K562 (cell line): Measurements from ENCODE around the gene B3GALT4. TPM values are rescaled to one million over a fixed set of nuclear protein-coding genes. Genes with fewer than 3 reads are reported as not detected.

ENCODE experiments used
- ARID1B ChIP-seq: fragments of 450-650 bp; IDR thresholded peaks from 2 replicates; pipeline ENCODE4 v1.6.1; 2016; ENCODE audit warnings: antibody characterized with exemption, mild to moderate bottlenecking, inconsistent platforms
- FOXJ3 ChIP-seq: sonication (generic); formaldehyde crosslinking; IDR thresholded peaks from 2 replicates; pipeline ENCODE4 v1.4.0; 2020; ENCODE audit warnings: mild to moderate bottlenecking, missing genetic modification reagents
- JUN ChIP-seq, 2 experiments: sonication (generic) in 1 of 2; formaldehyde crosslinking in 1 of 2; IDR thresholded peaks; 2 replicates each; pipeline versions ENCODE4 v1.6.1 to v1.8.0; 2012 to 2022; ENCODE audit warnings: borderline replicate concordance in 2 of 2, mild to moderate bottlenecking in 2 of 2, improper control_type of control experiment in 1 of 2, low read depth in 1 of 2, low read length in 1 of 2, missing genetic modification reagents in 1 of 2
- POLR2B ChIP-seq: fragments of 450-650 bp; IDR thresholded peaks from 2 replicates; pipeline ENCODE4 v1.6.1; 2018; ENCODE audit warnings: low read depth; ENCODE audit not compliant: partially characterized antibody
- RFX1 ChIP-seq: fragments of 450-650 bp; IDR thresholded peaks from 2 replicates; pipeline ENCODE4 v1.6.1; 2016; ENCODE audit warnings: mild to moderate bottlenecking, moderate library complexity
- SLC30A9 ChIP-seq: fragments of 250-450 bp; sonication (Bioruptor Pico); IDR thresholded peaks from 2 replicates; pipeline ENCODE4 v1.8.0; 2022; ENCODE audit warnings: mild to moderate bottlenecking, moderate library complexity
- U2AF1 ChIP-seq: fragments of 200-400 bp; formaldehyde crosslinking; optimal IDR thresholded peaks from 2 replicates; pipeline ENCODE3; 2017; ENCODE audit warnings: mild to moderate bottlenecking, low read depth, low read length, moderate library complexity
- YY1 ChIP-seq, 3 experiments: IDR thresholded peaks; 2 replicates each; pipeline ENCODE4 v1.6.1; 2011; ENCODE audit warnings: low read length in 2 of 3, mild to moderate bottlenecking in 2 of 3, moderate library complexity in 2 of 3, borderline replicate concordance in 1 of 3, control low read depth in 1 of 3, low read depth in 1 of 3; ENCODE audit not compliant: insufficient read depth in 3 of 3, insufficient replicate concordance in 2 of 3, control insufficient read depth in 1 of 3, insufficient read length in 1 of 3; ENCODE audit errors: extremely low read depth in 1 of 3
- ZKSCAN8 ChIP-seq: fragments of 200-800 bp; sonication (Bioruptor generic); IDR thresholded peaks from 2 replicates; pipeline ENCODE4 v1.6.1; 2016; ENCODE audit warnings: missing genetic modification characterization, missing compliant biosample characterization
- ZNF217 ChIP-seq: sonication (generic); formaldehyde crosslinking; IDR thresholded peaks from 2 replicates; pipeline ENCODE4 v1.8.0; 2022; ENCODE audit warnings: mild to moderate bottlenecking, missing genetic modification reagents
- ZNF507 ChIP-seq: conservative IDR thresholded peaks from 2 replicates; pipeline ENCODE4 v1.6.1; 2017; ENCODE audit warnings: missing genetic modification characterization, missing compliant biosample characterization
- polyA plus RNA-seq, 8 experiments: library from polyadenylated mRNA; depleted of rRNA in 4 of 8; stranded (reverse) in 5 of 8; unstranded in 3 of 8; fragments of >200 nt; fragmentation: Nextera tagmentation in 2 of 8; fragmentation: Illumina TruSeq in 1 of 8; extraction: Ambion mirVana in 2 of 8; extraction: Trizol in 1 of 8; gene quantifications; 2 replicates each; pipeline versions ENCODE4 v1.2.1 to v1.2.3, GENCODE V29; 2011 to 2014; ENCODE audit warnings: inconsistent platforms in 1 of 8, missing spikeins in 1 of 8
- total RNA-seq, 7 experiments: library from RNA; depleted of rRNA in 6 of 7; stranded (reverse); fragments of >200 nt in 6 of 7; fragmentation: Illumina TruSeq in 2 of 7; extraction: Trizol in 2 of 7; gene quantifications; 2 replicates each; pipeline versions ENCODE4 v1.2.1 to v1.2.3, GENCODE V29; 2011 to 2021; ENCODE audit warnings: low replicate concordance in 1 of 7
- TF ChIP-seq, protein P1 (sequence below): sonication (generic); formaldehyde crosslinking; IDR thresholded peaks from 2 replicates; pipeline ENCODE4 v1.5.0; 2020; ENCODE audit warnings: missing genetic modification reagents
- TF ChIP-seq, protein P2 (sequence below), 2 experiments: fragments of 450-650 bp; IDR thresholded peaks; 2 replicates each; pipeline ENCODE4 v1.6.1; 2018; ENCODE audit warnings: mild to moderate bottlenecking in 2 of 2, low read depth in 1 of 2; ENCODE audit not compliant: partially characterized antibody in 2 of 2
- TF ChIP-seq, protein P3 (sequence below): sonication (generic); formaldehyde crosslinking; IDR thresholded peaks from 2 replicates; pipeline ENCODE4 v1.9.0; 2022; ENCODE audit warnings: mild to moderate bottlenecking, missing genetic modification reagents
- TF ChIP-seq, protein P4 (sequence below): fragments of 450-650 bp; formaldehyde crosslinking; IDR thresholded peaks from 2 replicates; pipeline ENCODE4 v1.4.0; 2020; ENCODE audit warnings: mild to moderate bottlenecking, moderate library complexity

B3GALT4 gene
- total and polyA plus RNA-seq, 9 of the 15 experiments (the other 6 are each of a cell fraction or from before 2014, with no cell fraction given): 0.11 to 1.3 (median 0.53) TPM; not detected in 1

DNA sequence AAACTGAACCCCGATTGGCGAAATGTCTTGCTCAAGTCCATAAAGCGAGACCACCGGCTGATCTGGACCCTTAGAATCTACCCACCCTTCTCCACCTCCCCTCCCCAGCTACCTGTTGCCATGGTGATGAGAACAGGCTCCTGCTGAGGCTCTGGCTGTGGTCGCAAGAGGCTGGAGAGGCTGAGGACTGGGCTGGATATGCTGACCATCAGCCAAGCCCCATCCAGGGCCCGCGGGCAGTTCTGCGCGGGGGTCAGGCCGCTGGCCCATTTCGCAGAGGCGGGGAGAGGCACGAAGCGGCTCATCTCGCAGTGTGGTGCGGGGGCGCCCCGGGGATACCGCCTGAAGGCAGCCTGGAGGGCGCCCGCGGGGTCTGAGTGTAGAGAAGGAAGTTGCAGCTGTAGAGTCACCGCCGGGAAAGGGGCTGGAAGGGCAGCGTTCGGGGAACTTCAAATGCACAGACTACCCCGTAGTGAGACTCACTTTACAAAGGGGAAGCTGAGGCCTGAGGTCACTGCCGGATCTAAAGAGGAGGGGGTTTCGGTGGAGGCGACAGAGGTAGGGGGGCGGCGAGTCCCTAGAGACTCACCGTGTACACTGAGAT, 36.3 kb downstream of the B3GALT4 start (continued):
- no peak for TF ChIP-seq SLC30A9 (CRISPR knock-in tag)
- TF ChIP-seq, protein P1, sequence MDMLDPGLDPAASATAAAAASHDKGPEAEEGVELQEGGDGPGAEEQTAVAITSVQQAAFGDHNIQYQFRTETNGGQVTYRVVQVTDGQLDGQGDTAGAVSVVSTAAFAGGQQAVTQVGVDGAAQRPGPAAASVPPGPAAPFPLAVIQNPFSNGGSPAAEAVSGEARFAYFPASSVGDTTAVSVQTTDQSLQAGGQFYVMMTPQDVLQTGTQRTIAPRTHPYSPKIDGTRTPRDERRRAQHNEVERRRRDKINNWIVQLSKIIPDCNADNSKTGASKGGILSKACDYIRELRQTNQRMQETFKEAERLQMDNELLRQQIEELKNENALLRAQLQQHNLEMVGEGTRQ (CRISPR knock-in tag): no peak
- TF ChIP-seq, protein P2, sequence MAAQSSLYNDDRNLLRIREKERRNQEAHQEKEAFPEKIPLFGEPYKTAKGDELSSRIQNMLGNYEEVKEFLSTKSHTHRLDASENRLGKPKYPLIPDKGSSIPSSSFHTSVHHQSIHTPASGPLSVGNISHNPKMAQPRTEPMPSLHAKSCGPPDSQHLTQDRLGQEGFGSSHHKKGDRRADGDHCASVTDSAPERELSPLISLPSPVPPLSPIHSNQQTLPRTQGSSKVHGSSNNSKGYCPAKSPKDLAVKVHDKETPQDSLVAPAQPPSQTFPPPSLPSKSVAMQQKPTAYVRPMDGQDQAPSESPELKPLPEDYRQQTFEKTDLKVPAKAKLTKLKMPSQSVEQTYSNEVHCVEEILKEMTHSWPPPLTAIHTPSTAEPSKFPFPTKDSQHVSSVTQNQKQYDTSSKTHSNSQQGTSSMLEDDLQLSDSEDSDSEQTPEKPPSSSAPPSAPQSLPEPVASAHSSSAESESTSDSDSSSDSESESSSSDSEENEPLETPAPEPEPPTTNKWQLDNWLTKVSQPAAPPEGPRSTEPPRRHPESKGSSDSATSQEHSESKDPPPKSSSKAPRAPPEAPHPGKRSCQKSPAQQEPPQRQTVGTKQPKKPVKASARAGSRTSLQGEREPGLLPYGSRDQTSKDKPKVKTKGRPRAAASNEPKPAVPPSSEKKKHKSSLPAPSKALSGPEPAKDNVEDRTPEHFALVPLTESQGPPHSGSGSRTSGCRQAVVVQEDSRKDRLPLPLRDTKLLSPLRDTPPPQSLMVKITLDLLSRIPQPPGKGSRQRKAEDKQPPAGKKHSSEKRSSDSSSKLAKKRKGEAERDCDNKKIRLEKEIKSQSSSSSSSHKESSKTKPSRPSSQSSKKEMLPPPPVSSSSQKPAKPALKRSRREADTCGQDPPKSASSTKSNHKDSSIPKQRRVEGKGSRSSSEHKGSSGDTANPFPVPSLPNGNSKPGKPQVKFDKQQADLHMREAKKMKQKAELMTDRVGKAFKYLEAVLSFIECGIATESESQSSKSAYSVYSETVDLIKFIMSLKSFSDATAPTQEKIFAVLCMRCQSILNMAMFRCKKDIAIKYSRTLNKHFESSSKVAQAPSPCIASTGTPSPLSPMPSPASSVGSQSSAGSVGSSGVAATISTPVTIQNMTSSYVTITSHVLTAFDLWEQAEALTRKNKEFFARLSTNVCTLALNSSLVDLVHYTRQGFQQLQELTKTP (IDR thresholded peaks at IDR 0.05; ENCODE audit: low read depth in 1 of 2, partially characterized antibody in 2 of 2): no peak
- no peak for TF ChIP-seq POLR2B
- peak in 1 of 3 experiments; percentile 7 for TF ChIP-seq YY1 (IDR thresholded peaks at IDR 0.05; ENCODE audit: borderline replicate concordance in 1 of 3, control insufficient read depth in 1 of 3, extremely low read depth in 1 of 3, insufficient read depth in 3 of 3, insufficient read length in 1 of 3, insufficient replicate concordance in 2 of 3, low read depth in 1 of 3, low read length in 2 of 3)
- TF ChIP-seq, protein P3, sequence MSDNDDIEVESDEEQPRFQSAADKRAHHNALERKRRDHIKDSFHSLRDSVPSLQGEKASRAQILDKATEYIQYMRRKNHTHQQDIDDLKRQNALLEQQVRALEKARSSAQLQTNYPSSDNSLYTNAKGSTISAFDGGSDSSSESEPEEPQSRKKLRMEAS (CRISPR knock-in tag): no peak
- TF ChIP-seq U2AF1: no peak
- no peak for TF ChIP-seq ZNF217 (CRISPR knock-in tag)
- TF ChIP-seq ZKSCAN8 (CRISPR knock-in tag): no peak
- peak; percentile 94 for TF ChIP-seq RFX1
- TF ChIP-seq ARID1B: no peak
- no peak for TF ChIP-seq JUN (IDR thresholded peaks at IDR 0.05; ENCODE audit: borderline replicate concordance, low read depth, low read length)
- no peak for TF ChIP-seq JUN (CRISPR knock-in tag; IDR thresholded peaks at IDR 0.05; ENCODE audit: borderline replicate concordance)
- no peak for TF ChIP-seq FOXJ3
- TF ChIP-seq, protein P4, sequence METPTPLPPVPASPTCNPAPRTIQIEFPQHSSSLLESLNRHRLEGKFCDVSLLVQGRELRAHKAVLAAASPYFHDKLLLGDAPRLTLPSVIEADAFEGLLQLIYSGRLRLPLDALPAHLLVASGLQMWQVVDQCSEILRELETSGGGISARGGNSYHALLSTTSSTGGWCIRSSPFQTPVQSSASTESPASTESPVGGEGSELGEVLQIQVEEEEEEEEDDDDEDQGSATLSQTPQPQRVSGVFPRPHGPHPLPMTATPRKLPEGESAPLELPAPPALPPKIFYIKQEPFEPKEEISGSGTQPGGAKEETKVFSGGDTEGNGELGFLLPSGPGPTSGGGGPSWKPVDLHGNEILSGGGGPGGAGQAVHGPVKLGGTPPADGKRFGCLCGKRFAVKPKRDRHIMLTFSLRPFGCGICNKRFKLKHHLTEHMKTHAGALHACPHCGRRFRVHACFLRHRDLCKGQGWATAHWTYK: no peak
- TF ChIP-seq ZNF507 (tag): no peak
